Calu3 (cell line): ENCODE data around the gene IL17RD. TPM values are rescaled to one million over a fixed set of nuclear protein-coding genes. Genes with fewer than 3 reads are reported as not detected.

ENCODE experiments used
- BruUV-seq: library from RNA; stranded (reverse); fragments of 400-500 nt; replicated peaks from 2 replicates; lab custom pipeline; 2021; lab: Mats Ljungman, UMichigan
- CTCF ChIA-PET: fragments of 300-600 bp; sonication (Branson Sonifier 250); formaldehyde crosslinking; loops from one replicate; lab custom pipeline; 2022; ENCODE audit warnings: antibody characterized with exemption; lab: Charles Lee
- DNase-seq: peaks from one replicate; pipeline ENCODE4 v3.0.0; 2022
- H3K27ac Mint-ChIP-seq: one replicate; pipeline ENCODE4 v1.8.0; 2022; ENCODE audit warnings: mixed read lengths; ENCODE audit not compliant: unreplicated experiment
- H3K27me3 Mint-ChIP-seq: one replicate; pipeline ENCODE4 v1.8.0; 2022; ENCODE audit warnings: mixed read lengths; ENCODE audit not compliant: unreplicated experiment
- H3K36me3 Mint-ChIP-seq: one replicate; pipeline ENCODE4 v1.8.0; 2022; ENCODE audit warnings: mild to moderate bottlenecking, moderate library complexity, mixed read lengths; ENCODE audit not compliant: insufficient read depth, unreplicated experiment
- H3K4me1 Mint-ChIP-seq: one replicate; pipeline ENCODE4 v1.8.0; 2022; ENCODE audit warnings: mild to moderate bottlenecking, low read depth, mixed read lengths; ENCODE audit not compliant: unreplicated experiment
- H3K4me3 Mint-ChIP-seq: one replicate; pipeline ENCODE4 v1.8.0; 2022; ENCODE audit warnings: mild to moderate bottlenecking, low read depth, moderate library complexity, mixed read lengths; ENCODE audit not compliant: unreplicated experiment
- H3K9me3 Mint-ChIP-seq: one replicate; pipeline ENCODE4 v1.8.0; 2022; ENCODE audit warnings: low read depth, mixed read lengths; ENCODE audit not compliant: unreplicated experiment
- CTCF ChIP-seq: fragments of 200-600 bp; IDR thresholded peaks from one replicate; pipeline ENCODE4 v1.8.0; 2022; ENCODE audit warnings: antibody characterized with exemption; ENCODE audit not compliant: unreplicated experiment
- intact Hi-C: fragments of 100-400 bp; cut with micrococcal nuclease; formaldehyde crosslinking; loops from one replicate; pipeline ENCODE4 v1.10.0; 2022; ENCODE audit not compliant: unreplicated experiment
- total RNA-seq: library from RNA; stranded (reverse); gene quantifications from 2 replicates; pipeline ENCODE4 v1.2.3, GENCODE V29; 2022

IL17RD gene
- total RNA-seq, 1 experiment from 2014 or later = 2.2 TPM

GRCh38 chr3:57131210-57131588, 34.0 kb downstream of the IL17RD start:
- H3K9me3 Mint-ChIP-seq = no peaks in the 10 kb centered on the region
- no peak overlapping the region for H3K27ac Mint-ChIP-seq
- no TSS peak for BruUV-seq

GRCh38 chr3:57130571-57131209, 34.5 kb downstream of the IL17RD start:
- Mint-ChIP-seq H3K4me1 (no peaks in the 10 kb centered on the region), H3K27ac (no peak overlapping the region), H3K4me3 (no peak overlapping the region)

More at GRCh38 chr3:57131210-57131588, 34.0 kb downstream of the IL17RD start:
- no peak for TF ChIP-seq CTCF
- no peak overlapping the region for H3K4me3 Mint-ChIP-seq
- no peaks in the 10 kb centered on the region for H3K36me3 Mint-ChIP-seq
- no peaks in the 10 kb centered on the region for H3K4me1 Mint-ChIP-seq
- intact Hi-C loops = no loop called here
- H3K27me3 Mint-ChIP-seq = no peaks in the 10 kb centered on the region
- no peak for DNase-seq
- CTCF ChIA-PET = no interaction called here

GRCh38 chr3:57128826-57129667, 36.1 kb downstream of the IL17RD start:
- no peak overlapping the region for H3K27ac Mint-ChIP-seq
- BruUV-seq = no TSS peak
- H3K4me1 Mint-ChIP-seq = no peaks in the 10 kb centered on the region
- no peak for DNase-seq
- CTCF ChIA-PET = no interaction called here
- H3K27me3 Mint-ChIP-seq = no peaks in the 10 kb centered on the region
- no peaks in the 10 kb centered on the region for H3K36me3 Mint-ChIP-seq
- intact Hi-C loops = no loop called here
- no peak overlapping the region for H3K4me3 Mint-ChIP-seq
- TF ChIP-seq CTCF = no peak
- H3K9me3 Mint-ChIP-seq = no peaks in the 10 kb centered on the region

More at GRCh38 chr3:57130571-57131209, 34.5 kb downstream of the IL17RD start:
- intact Hi-C loops = no loop called here
- H3K9me3 Mint-ChIP-seq = no peaks in the 10 kb centered on the region
- BruUV-seq = no TSS peak
- DNase-seq = no peak
- CTCF ChIA-PET = no interaction called here
- no peak for TF ChIP-seq CTCF
- no peaks in the 10 kb centered on the region for H3K36me3 Mint-ChIP-seq
- H3K27me3 Mint-ChIP-seq = no peaks in the 10 kb centered on the region

GRCh38 chr3:57127891-57128518, 37.1 kb downstream of the IL17RD start:
- CTCF ChIA-PET = no interaction called here
- Mint-ChIP-seq H3K36me3 (no peaks in the 10 kb centered on the region), H3K27me3 (peaks cover 10% of the 10 kb centered on the region), H3K27ac (no peak overlapping the region), H3K9me3 (no peaks in the 10 kb centered on the region), H3K4me3 (no peak overlapping the region), H3K4me1 (no peaks in the 10 kb centered on the region)
- no TSS peak for BruUV-seq
- no peak for DNase-seq
- intact Hi-C loops = no loop called here
- no peak for TF ChIP-seq CTCF
